Upper lobe of left lung (tissue), 4 donors: Measurements from ENCODE around the gene XDH.

Experiments
- POLR2A ChIP-seq, 4 donors: fragments of 450-650 bp; IDR thresholded peaks; one replicate each; pipeline ENCODE4 v1.5.1; 2016 to 2017; ENCODE audit warnings: antibody characterized with exemption in 4 of 4, mild to moderate bottlenecking in 2 of 4
- POLR2AphosphoS5 ChIP-seq, 2 donors: sonication (generic); formaldehyde crosslinking; IDR thresholded peaks; one replicate each; pipeline ENCODE4 v1.5.1; 2017; ENCODE audit warnings: antibody characterized with exemption in 2 of 2
- TF ChIP-seq, protein P1 (sequence below), 6 experiments: fragments of 450-650 bp in 4 of 6; fragments of 200-600 bp in 2 of 6; sonication (generic) in 2 of 6; IDR thresholded peaks; one replicate each; pipeline ENCODE4 v1.5.1; 2016 to 2019; ENCODE audit warnings: antibody characterized with exemption in 6 of 6

DNA sequence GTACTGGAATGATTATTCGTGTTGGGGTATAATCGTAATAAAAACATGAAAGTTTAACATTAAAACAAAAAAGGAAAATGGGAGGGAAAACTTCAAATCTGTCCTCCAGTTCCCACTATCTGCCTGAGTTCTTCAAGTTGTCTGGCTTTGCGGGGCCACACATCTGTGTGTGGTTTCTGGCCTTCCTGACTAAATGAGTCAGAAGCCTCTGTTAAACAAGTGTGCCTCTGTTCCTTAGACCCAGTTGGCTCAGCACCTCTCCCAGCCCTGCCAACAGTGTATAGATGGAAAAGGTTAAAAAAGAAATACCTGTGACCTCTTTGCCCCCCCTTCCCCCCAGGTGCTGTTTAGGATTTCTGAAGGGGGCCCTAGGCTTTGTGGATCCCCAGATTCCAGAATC, 30.2 kb downstream of the XDH start:
- TF ChIP-seq POLR2A (IDR thresholded peaks at IDR 0.05): no peak
- TF ChIP-seq, protein P1, sequence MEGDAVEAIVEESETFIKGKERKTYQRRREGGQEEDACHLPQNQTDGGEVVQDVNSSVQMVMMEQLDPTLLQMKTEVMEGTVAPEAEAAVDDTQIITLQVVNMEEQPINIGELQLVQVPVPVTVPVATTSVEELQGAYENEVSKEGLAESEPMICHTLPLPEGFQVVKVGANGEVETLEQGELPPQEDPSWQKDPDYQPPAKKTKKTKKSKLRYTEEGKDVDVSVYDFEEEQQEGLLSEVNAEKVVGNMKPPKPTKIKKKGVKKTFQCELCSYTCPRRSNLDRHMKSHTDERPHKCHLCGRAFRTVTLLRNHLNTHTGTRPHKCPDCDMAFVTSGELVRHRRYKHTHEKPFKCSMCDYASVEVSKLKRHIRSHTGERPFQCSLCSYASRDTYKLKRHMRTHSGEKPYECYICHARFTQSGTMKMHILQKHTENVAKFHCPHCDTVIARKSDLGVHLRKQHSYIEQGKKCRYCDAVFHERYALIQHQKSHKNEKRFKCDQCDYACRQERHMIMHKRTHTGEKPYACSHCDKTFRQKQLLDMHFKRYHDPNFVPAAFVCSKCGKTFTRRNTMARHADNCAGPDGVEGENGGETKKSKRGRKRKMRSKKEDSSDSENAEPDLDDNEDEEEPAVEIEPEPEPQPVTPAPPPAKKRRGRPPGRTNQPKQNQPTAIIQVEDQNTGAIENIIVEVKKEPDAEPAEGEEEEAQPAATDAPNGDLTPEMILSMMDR (IDR thresholded peaks at IDR 0.05): no peak
- no peak for TF ChIP-seq POLR2AphosphoS5 (IDR thresholded peaks at IDR 0.05)
